Skeletal muscle satellite cell (primary cell): Measurements from ENCODE around the gene RNLS.
"Not testable (repeated sequence)": the region's sequence is repeated elsewhere in the genome, so short reads cannot be mapped to it uniquely, and the experiment has no call there.

Experiments
- H3K27me3 ChIP-seq: 2 replicates; pipeline ENCODE4 v1.7.0; 2013; ENCODE audit warnings: low read length; ENCODE audit not compliant: control insufficient read depth, insufficient read depth
- H3K36me3 ChIP-seq: 2 replicates; pipeline ENCODE4 v1.7.0; 2013; ENCODE audit warnings: mild to moderate bottlenecking, control low read depth, low read length; ENCODE audit not compliant: insufficient read depth
- H3K4me1 ChIP-seq: 2 replicates; pipeline ENCODE4 v1.7.0; 2013; ENCODE audit warnings: low read length; ENCODE audit not compliant: control insufficient read depth, insufficient read depth
- H3K4me2 ChIP-seq: 2 replicates; pipeline ENCODE4 v1.7.0; 2013; ENCODE audit warnings: mild to moderate bottlenecking, low read length
- H3K4me3 ChIP-seq: 2 replicates; pipeline ENCODE4 v1.7.0; 2013; ENCODE audit warnings: low read length
- H3K9ac ChIP-seq: 2 replicates; pipeline ENCODE4 v1.7.0; 2013; ENCODE audit warnings: mild to moderate bottlenecking, low read depth, low read length, moderate library complexity
- H3K9me3 ChIP-seq: replicated peaks from 2 replicates; pipeline ENCODE4 v1.7.0; 2013; ENCODE audit warnings: mild to moderate bottlenecking, control low read depth, low read length

Gene RNLS

GRCh38 chr10:88491314-88491713, 91.8 kb downstream of the RNLS start:
- Histone ChIP-seq H3K4me1 (peaks cover 12% of the 10 kb centered on the region), H3K9ac (no peak overlapping the region), H3K4me2 (no peak overlapping the region), H3K36me3 (no peaks in the 10 kb centered on the region), H3K27me3 (no peaks in the 10 kb centered on the region), H3K9me3 (no peaks in the 10 kb centered on the region), H3K4me3 (no peak overlapping the region)

DNA sequence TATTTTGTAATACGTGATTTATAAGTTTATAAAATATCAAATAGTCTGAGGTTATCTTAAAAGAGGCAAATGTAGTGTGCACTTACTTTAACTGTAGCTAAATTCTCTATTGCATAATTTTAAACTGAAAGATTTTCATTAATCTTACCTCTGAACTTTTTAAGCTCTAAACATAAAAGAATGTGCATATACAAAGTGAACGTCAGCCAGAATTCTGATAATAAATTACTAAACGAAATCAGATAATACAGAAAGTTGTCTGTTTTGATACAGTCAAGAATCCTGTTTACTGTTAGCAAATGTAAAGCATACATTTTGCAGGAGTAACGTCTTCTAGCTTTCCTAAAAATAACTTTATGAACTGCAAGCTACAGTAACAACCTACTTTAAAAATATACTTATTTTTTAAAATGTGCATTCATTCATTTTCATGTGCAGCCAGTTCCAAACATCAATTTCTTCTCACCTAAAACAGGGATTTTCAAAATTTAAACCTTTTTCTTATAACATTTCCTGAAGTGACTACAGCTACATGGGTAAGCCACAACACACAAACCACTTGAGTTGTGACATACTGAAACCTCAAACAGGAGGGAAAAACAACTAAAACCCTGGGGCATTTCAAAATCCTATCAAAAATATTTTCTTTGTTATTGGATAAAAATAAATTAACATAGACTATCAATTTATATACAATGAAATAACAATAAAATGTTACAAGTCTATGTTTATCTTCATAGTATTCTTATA, 92.7 kb downstream of the RNLS start:
- no peaks in the 10 kb centered on the region for H3K36me3 ChIP-seq
- no peaks in the 10 kb centered on the region for H3K27me3 ChIP-seq
- no peak overlapping the region for H3K9ac ChIP-seq
- no peak overlapping the region for H3K4me3 ChIP-seq
- H3K4me2 ChIP-seq = no peak overlapping the region
- peaks cover 12% of the 10 kb centered on the region for H3K4me1 ChIP-seq
- H3K9me3 ChIP-seq = no peaks in the 10 kb centered on the region

GRCh38 chr10:88489107-88489506, 94.0 kb downstream of the RNLS start:
- H3K36me3 ChIP-seq = no peaks in the 10 kb centered on the region
- peaks cover 10% of the 10 kb centered on the region for H3K4me1 ChIP-seq
- H3K4me3 ChIP-seq = no peak overlapping the region
- no peak overlapping the region for H3K4me2 ChIP-seq
- no peaks in the 10 kb centered on the region for H3K9me3 ChIP-seq
- H3K27me3 ChIP-seq = no peaks in the 10 kb centered on the region
- H3K9ac ChIP-seq = no peak overlapping the region

- not testable (repeated sequence) for H3K9ac ChIP-seq, H3K4me2 ChIP-seq, H3K36me3 ChIP-seq, H3K4me1 ChIP-seq, H3K27me3 ChIP-seq, H3K9me3 ChIP-seq, H3K4me3 ChIP-seq
Measured at GRCh38 chr10:88486816-88487215, 96.3 kb downstream of the RNLS start.

GRCh38 chr10:88482220-88482619, 100.9 kb downstream of the RNLS start:
- Histone ChIP-seq H3K27me3 (no peaks in the 10 kb centered on the region), H3K4me2 (no peak overlapping the region), H3K9ac (no peak overlapping the region), H3K4me1 (no peaks in the 10 kb centered on the region), H3K4me3 (no peak overlapping the region), H3K9me3 (no peaks in the 10 kb centered on the region), H3K36me3 (no peaks in the 10 kb centered on the region)

- no peak overlapping the region for H3K9ac ChIP-seq
- no peaks in the 10 kb centered on the region for H3K9me3 ChIP-seq
- no peaks in the 10 kb centered on the region for H3K27me3 ChIP-seq
- H3K4me3 ChIP-seq = no peak overlapping the region
- no peak overlapping the region for H3K4me2 ChIP-seq
- no peaks in the 10 kb centered on the region for H3K4me1 ChIP-seq
- no peaks in the 10 kb centered on the region for H3K36me3 ChIP-seq
Measured at GRCh38 chr10:88478256-88478655, 104.9 kb downstream of the RNLS start.

GRCh38 chr10:88477343-88478085, 105.6 kb downstream of the RNLS start:
- Histone ChIP-seq H3K9ac (no peak overlapping the region), H3K4me1 (no peaks in the 10 kb centered on the region), H3K9me3 (no peaks in the 10 kb centered on the region), H3K27me3 (no peaks in the 10 kb centered on the region), H3K4me2 (no peak overlapping the region), H3K4me3 (no peak overlapping the region), H3K36me3 (no peaks in the 10 kb centered on the region)

DNA sequence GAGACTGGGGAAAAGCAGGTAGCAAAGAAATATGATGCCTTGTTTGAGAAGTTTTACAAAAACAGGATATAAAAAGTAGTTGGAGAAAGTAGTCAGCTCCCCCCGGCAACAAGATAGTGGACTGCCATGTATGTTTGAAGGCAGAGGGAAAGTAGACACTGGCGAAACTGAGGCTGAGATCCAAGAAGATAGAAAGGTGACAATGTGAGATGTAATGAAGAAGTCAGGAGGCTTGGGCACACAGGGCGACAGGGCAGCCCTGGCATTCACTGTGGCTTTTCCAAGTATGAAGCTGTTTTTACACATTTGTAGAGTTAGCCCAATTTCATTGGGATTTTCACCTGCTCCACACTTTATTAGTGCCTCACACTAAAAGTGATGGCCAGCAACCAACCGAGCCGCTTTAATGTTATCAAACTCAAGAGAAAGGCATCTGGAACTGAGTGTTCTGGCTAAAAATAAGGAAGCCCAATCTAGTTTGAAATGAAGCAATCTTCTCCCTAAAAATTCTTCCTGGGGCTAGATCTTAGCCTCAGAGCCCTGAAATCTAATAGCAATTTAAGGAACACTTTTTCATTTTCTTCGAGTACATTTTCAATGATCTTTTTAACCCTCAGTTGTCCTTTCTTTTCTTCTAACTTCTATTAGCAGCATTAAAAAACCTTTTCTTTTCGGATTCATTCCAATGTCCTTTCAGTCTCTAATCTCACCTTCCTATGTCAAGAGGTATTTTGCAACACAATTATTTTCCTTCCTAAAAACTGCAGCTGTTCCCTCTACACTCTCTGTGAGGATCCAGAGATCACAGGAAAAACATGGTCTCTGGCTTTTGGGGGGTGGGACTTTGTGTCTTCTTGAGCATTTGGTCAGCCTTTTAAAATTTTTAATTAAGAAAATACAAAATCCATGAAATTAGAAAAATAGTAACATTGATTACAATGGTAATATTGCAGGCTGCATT, 108.0 kb downstream of the RNLS start:
- no peaks in the 10 kb centered on the region for H3K27me3 ChIP-seq
- no peaks in the 10 kb centered on the region for H3K36me3 ChIP-seq
- no peak overlapping the region for H3K4me3 ChIP-seq
- H3K9ac ChIP-seq = no peak overlapping the region
- no peaks in the 10 kb centered on the region for H3K9me3 ChIP-seq
- H3K4me2 ChIP-seq = no peak overlapping the region
- H3K4me1 ChIP-seq = no peaks in the 10 kb centered on the region

DNA sequence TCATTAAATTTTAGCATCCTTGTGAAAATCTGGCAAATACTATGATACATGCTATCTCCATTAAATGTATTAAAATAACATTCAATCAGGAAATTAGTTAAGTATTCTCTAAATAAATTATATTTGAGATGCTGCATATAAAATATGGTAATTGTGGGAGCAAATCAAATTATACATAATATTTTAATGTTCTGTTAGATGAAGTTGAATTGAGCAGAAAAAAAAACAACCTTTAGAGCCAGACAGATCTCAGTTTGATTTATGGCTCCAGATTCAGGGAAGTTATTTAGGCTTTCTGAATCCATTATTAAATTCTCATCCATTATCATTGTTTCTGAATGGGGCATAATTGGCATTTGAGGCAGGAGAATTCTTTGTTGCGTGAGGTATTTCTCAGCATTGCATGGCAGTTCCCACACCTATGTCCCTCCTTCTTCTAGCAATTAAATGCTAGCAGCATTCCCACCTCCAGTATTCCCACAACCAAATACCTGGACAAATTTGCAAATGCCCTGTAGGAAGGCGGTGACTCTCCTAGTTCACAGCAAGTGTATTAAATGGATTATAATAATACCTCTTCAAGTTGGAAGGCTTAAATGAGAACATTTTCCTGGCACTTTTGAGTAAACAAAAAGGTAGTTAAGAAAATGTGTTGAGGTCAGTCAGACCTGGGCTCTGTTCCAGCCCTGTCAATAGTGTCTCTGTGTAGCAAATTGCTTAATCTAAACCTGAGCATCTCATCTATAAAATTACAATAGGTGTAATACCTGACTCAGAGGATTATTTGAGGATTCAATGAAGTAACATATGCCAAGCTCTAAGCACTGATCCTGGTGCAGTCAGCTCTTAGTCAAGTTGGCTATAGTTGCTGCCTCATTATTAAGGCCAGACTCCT, 108.9 kb downstream of the RNLS start:
- Histone ChIP-seq H3K9ac (no peak overlapping the region), H3K27me3 (no peaks in the 10 kb centered on the region), H3K36me3 (no peaks in the 10 kb centered on the region), H3K4me3 (no peak overlapping the region), H3K9me3 (no peaks in the 10 kb centered on the region), H3K4me2 (no peak overlapping the region), H3K4me1 (no peaks in the 10 kb centered on the region)

- Histone ChIP-seq H3K9ac (no peak overlapping the region), H3K9me3 (no peaks in the 10 kb centered on the region), H3K27me3 (no peaks in the 10 kb centered on the region)
Measured at GRCh38 chr10:88472540-88472939, 110.6 kb downstream of the RNLS start.

More at GRCh38 chr10:88472540-88472939, 110.6 kb downstream of the RNLS start:
- Histone ChIP-seq H3K4me1 (peaks cover 8% of the 10 kb centered on the region), H3K4me2 (no peak overlapping the region), H3K36me3 (no peaks in the 10 kb centered on the region), H3K4me3 (no peak overlapping the region)
